ENCODE results near the gene VASH2. TPM values are rescaled to one million over a fixed set of nuclear protein-coding genes. Genes with fewer than 3 reads are reported as not detected.

Gene VASH2
- total RNA-seq, 1 donor from 2014 or later: 2.9 TPM

GRCh38 chr1:212975111-212975918, 25.0 kb downstream of the VASH2 start:
- TF ChIP-seq CTCF (IDR thresholded peaks at IDR 0.05; ENCODE audit: insufficient read depth, low read length, poor library complexity, severe bottlenecking): no peak
- no peak for DNase-seq (ENCODE audit: low read depth)
- H3K4me3 ChIP-seq (ENCODE audit: low read depth, low read length): no peak overlapping the region
- H3K36me3 ChIP-seq (ENCODE audit: control insufficient read depth, insufficient read depth, low read length): no peaks in the 10 kb centered on the region
- H3K27me3 ChIP-seq (ENCODE audit: control insufficient read depth, insufficient read depth, low read length): no peaks in the 10 kb centered on the region

- no peak for TF ChIP-seq CTCF (IDR thresholded peaks at IDR 0.05; ENCODE audit: insufficient read depth, low read length, poor library complexity, severe bottlenecking)
- Histone ChIP-seq H3K4me3 (ENCODE audit: low read depth, low read length) (no peak overlapping the region), H3K36me3 (ENCODE audit: control insufficient read depth, insufficient read depth, low read length) (no peaks in the 10 kb centered on the region), H3K27me3 (ENCODE audit: control insufficient read depth, insufficient read depth, low read length) (no peaks in the 10 kb centered on the region)
- DNase-seq (ENCODE audit: low read depth): no peak
These were observed 26.2 kb downstream of the VASH2 start for GRCh38 chr1:212976586-212976985.

GRCh38 chr1:212977781-212978645, 27.7 kb downstream of the VASH2 start:
- Histone ChIP-seq H3K36me3 (ENCODE audit: control insufficient read depth, insufficient read depth, low read length) (no peaks in the 10 kb centered on the region), H3K27me3 (ENCODE audit: control insufficient read depth, insufficient read depth, low read length) (no peaks in the 10 kb centered on the region), H3K4me3 (ENCODE audit: low read depth, low read length) (no peak overlapping the region)
- DNase-seq (ENCODE audit: low read depth): no peak
- no peak for TF ChIP-seq CTCF (IDR thresholded peaks at IDR 0.05; ENCODE audit: insufficient read depth, low read length, poor library complexity, severe bottlenecking)

GRCh38 chr1:212979340-212980122, 29.2 kb downstream of the VASH2 start:
- H3K27me3 ChIP-seq (ENCODE audit: control insufficient read depth, insufficient read depth, low read length): no peaks in the 10 kb centered on the region
- no peak for DNase-seq (ENCODE audit: low read depth)

More at GRCh38 chr1:212979340-212980122, 29.2 kb downstream of the VASH2 start:
- H3K4me3 ChIP-seq (ENCODE audit: low read depth, low read length): no peak overlapping the region
- no peak for TF ChIP-seq CTCF (IDR thresholded peaks at IDR 0.05; ENCODE audit: insufficient read depth, low read length, poor library complexity, severe bottlenecking)
- H3K36me3 ChIP-seq (ENCODE audit: control insufficient read depth, insufficient read depth, low read length): no peaks in the 10 kb centered on the region
